ENCODE measurements around the gene SESN3.
"Not testable (repeated sequence)": the region's sequence is repeated elsewhere in the genome, so short reads cannot be mapped to it uniquely, and the experiment has no call there.

Gene SESN3

GRCh38 chr11:95152876-95153856 lies 77.8 kb downstream of the SESN3 start:
- DNase-seq (ENCODE audit: low read depth in 2 of 2): no peak

DNA sequence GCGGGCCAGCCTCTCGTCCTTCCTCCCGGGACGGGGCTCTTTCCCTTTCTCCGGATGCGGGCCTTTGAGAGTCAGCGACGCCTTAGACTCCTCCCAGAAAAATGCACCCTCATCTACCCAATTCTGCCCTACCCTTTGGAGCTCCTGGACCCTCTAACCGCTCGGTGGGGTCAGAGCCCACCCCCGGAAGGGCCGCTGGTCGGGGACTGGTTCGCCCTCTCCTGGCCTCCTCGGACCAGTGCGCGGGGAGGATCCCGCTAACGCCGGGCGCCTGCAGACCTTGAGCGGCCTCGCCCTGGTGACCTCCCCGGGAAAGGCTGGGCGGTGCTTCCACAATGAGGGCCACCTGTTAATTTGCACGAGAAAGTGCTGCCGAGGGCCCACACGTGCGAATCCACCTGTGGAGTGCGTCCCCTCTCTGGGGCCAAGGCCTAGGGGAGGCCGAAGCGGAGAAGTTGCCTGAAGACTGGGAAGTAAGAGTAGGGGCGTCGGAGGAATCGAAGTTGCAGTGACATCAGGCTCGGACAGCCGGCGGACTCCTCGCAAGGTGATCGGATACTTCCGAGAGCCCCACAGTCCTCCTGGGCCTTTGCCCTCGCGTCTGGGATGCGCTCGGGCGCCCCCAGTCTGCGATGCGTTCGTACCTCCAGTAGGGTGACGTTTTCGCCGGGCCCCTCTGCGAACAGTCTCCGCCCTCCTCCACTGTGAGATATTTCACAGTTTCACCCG lies 79.9 kb downstream of the SESN3 start:
- peak; percentile 65 to 83 for DNase-seq (ENCODE audit: low read depth in 2 of 2)

- DNase-seq (ENCODE audit: low read depth in 2 of 2): no peak
Observed at GRCh38 chr11:95149651-95150364, 81.2 kb downstream of the SESN3 start.

DNA sequence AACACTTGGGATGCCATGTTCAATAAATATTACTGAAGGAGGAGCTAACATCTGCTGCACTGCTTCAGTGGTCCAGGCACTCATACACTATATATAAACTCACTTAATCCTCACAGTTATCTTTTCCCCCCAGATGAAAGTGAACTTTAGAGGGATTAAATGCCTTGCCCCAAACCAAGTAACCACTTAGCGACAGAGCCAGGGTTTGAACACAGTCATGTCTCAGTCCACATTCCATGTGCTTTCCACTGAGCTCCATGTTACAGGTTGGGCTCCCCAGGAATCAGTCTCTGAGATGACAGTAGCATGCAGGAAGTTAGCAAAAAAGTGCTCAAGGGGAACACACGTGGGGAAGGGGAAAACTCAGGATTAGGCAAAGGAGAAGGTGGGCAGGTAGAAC lies 82.1 kb downstream of the SESN3 start:
- no peak for DNase-seq (ENCODE audit: low read depth in 2 of 2)

GRCh38 chr11:95148406-95148805 lies 82.6 kb downstream of the SESN3 start:
- no peak for DNase-seq (ENCODE audit: low read depth in 2 of 2)

DNA sequence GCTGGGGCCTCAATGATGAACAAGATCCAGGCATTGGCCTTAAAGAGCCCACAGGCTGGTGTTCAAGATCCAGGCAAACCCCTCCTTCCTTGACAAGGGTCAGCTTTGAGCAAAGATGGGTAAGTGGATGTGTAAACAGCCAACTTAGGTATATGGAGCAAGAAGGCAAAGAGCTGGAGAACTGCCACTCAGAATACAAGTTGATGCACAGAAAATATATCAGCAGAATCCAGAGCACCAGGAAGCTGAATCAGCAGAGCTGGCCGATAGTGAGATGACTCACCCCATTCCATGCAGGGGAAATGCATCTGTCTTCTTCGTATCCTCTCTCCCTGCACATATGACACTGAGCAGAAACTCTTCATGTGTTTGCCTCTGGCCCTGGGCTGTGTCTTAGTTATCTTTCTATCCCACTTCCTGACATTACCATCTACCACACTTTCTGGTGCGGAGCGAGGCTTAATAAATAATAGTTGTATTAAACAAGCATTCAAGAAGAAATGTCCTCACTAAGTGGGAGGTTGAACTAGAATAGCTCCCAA lies 83.6 kb downstream of the SESN3 start:
- no peak for DNase-seq (ENCODE audit: low read depth in 2 of 2)

DNA sequence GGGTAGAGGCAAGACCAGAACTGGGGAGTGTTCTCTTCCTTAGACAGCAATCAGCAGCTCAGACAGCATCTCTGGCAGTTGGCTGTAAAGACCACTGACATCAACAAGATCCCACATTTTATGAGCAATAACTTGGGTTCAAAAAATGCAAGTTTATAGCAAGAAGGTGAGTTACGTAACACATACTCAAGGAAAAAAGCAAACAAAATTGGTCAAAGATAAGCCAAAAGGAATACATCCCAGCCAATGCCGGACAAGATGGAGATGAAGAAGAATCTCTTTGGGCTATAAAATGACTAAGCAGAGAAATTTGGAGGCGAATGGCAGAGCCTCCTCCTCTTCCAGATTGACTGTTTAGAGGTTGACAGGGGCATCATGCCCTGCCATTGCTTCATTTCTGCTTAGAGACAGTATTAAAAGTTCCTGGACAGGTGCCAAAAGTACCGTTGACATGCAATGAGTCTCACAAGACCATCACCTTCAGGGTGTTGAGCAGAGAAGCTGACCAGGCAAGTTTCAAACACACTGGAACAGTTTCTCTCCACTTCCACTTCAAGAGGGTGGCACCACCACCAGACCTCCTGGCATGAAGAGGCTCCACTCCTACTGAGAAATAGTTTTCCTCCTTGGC lies 85.5 kb downstream of the SESN3 start:
- no peak for DNase-seq (ENCODE audit: low read depth in 2 of 2)

GRCh38 chr11:95144313-95145235 lies 86.4 kb downstream of the SESN3 start:
- no peak for DNase-seq (ENCODE audit: low read depth in 2 of 2)

GRCh38 chr11:95143106-95143681 lies 87.8 kb downstream of the SESN3 start:
- DNase-seq (ENCODE audit: low read depth in 2 of 2): no peak

- DNase-seq (ENCODE audit: low read depth in 2 of 2): no peak
Observed at GRCh38 chr11:95142431-95142830, 88.6 kb downstream of the SESN3 start.

GRCh38 chr11:95140397-95141033 lies 90.5 kb downstream of the SESN3 start:
- DNase-seq (ENCODE audit: low read depth in 2 of 2): no peak

DNA sequence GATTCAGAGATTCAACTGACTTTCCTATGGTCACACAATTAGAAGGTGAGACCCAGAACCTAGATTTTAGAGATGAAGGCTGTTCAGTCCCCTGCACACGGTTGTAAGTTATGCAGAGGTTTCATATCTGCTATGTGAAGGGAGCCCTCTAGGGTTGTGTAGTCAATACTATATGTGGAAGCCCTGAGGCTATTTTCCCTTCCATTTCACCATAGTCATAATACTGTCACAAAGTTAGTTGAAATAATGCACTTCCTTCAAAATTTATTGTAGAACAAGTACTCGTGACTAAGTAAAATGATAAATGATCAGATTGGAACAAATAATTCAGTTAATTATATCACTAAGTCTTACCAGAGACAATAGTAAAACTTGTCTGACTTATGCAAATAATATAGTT lies 92.6 kb downstream of the SESN3 start:
- DNase-seq (ENCODE audit: low read depth in 2 of 2): no peak

- DNase-seq (ENCODE audit: low read depth in 2 of 2): no peak
Observed at GRCh38 chr11:95137299-95137698, 93.7 kb downstream of the SESN3 start.

DNA sequence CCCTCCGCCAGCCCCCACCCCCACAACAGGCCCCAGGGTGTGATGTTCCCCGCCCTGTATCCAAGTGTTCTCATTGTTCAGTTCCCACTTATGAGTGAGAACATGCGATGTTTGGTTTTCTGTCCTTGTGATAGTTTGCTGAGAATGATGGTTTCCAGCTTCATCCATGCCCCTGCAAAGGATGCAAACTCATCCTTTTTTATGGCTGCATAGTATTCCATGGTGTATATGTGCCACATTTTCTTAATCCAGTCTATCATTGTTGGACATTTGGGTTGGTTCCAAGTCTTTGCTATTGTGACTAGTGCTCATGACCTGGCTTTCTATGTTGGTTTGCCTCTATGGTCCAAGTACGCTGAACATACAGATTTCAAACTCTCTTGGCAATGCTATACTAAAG lies 94.3 kb downstream of the SESN3 start:
- not testable (repeated sequence) for DNase-seq (ENCODE audit: low read depth in 2 of 2)

DNA sequence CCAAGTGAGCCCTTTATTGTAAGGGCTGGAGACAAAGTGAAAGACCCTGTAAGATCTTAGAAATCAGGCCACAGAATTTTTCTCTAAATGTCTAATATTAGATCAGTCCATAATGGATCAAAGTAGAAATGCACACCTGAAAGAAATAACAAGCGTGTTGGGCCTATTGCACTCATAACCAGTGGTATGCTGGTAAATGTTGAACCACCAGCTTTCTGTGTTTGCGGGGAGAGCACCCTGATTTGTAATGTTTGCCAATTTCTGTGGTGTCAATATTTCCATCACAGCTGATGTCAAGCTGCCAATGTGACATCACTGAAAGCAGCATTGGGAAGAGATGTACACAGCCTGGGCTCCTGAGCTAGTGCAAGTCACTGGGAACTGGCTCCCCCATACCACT lies 95.1 kb downstream of the SESN3 start:
- DNase-seq (ENCODE audit: low read depth in 2 of 2): no peak

DNA sequence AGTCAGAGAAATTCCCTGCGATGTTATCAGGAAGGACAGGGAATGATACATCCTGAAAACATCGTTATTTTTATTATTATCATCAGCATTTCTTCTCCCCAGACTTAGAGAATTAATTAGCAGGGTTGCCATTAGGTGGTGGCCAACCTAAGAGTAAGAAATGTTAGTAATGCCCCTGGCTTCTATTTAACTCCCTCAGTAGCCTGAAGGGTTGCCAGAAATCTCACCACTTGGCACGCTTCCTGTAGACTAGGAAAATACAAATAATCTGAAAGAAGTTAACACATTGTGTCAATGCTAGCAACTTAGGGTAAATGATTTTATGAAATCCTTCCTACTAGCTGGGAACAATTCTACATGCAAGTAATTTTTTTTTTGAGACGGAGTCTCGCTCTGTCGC lies 95.8 kb downstream of the SESN3 start:
- no peak for DNase-seq (ENCODE audit: low read depth in 2 of 2)

DNA sequence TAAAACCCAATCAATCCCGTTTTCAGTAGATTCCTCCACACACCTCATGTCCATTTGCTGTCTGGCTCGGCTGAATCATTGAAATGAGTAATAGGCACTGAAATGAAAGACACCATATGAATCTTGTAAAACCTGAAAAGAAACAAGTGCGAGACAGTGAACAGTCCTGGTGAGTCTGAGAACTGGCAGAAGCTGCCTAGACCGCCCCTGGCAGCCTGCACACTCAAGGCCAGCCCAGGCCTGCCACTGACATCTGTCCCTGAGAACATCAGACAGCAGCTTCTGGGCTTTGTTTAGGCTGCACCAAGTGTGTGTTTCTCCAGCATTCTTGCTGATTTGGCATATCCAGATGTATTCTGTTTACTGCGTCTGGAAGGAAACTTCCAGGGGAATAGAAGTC lies 96.5 kb downstream of the SESN3 start:
- DNase-seq (ENCODE audit: low read depth in 2 of 2): no peak

DNA sequence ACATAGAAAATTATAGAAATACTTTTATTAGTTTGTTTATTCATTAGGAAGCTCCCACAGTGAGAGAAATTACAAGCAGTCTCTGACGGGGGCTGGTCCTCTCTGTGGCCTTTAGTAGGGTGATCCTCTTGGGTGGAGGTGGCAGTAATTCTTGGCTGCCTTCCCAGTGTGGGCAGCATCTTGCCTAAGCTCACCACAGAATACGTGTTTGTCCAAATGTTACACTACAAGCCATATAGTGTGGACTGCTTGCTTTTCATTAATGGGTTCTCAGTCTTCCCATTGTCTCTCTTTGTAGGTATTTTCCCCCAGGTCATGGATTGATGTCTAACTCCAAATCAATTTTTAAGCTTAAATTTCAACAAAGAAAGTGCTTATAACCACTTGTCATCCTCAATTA lies 98.0 kb downstream of the SESN3 start:
- no peak for DNase-seq (ENCODE audit: low read depth in 2 of 2)

DNA sequence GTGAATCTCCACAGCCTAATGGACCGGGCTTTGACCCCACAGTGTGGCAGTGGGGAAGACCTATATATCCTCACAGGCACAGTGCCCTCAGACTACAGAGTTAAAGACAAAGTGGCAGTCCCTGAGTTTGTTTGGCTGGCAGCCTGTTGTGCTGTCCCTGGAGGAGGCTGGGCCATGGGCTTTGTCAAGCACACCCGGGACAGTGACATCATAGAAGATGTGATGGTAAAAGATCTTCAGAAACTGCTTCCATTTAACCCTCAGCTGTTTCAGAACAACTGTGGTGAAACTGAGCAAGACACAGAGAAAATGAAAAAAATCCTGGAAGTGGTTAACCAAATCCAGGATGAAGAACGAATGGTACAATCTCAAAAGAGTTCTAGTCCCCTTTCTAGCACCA lies 102.4 kb downstream of the SESN3 start:
- no peak for DNase-seq (ENCODE audit: low read depth in 2 of 2)

- no peak for DNase-seq (ENCODE audit: low read depth in 2 of 2)
Observed at GRCh38 chr11:95123556-95123955, 107.4 kb downstream of the SESN3 start.
